ENCODE data around the gene NID1.

DNA sequence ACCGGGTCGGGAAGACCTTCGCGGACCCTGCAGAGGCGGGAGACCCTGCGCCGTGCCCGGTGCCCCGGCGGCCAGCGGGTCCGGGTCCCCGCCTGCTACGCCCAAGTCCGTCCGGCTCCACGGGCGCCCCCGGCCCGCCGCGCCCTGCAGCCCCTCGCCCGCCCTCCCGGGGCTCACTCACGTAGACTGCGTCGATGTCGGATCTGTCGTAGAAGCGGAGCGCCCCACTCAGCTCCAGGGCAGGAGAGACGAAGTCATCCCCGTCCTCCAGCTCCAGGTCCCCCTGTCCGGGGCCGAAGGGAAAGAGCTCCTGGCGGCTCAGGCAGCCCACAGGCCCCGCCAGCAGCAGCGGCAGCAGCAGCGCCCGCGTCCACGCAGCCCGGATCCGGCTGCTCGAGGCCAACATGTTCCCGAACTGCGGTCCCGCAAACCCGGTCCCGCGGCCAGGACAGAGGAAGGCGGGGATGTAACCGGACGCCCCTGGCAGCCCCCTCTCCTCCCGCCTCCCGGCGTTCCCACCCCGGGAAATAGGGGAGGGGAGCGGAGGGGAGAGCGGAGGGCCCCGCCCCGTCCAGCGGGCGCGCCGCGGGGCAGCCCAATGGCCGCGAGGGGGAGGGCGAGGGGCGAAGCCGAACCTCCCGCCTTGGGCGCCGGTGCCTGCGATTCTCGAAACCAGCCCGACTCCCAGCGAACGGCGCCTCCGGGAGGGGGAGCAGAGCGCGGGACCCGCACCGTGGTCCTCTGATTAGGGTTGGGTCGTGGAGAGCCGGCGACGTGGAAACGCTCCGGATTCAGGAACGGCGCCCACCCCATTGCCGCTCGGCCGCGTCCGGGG, at the start of gene NID1:
- TF ChIP-seq CTCF (IDR thresholded peaks at IDR 0.05; ENCODE audit: insufficient read depth, low read depth, low read length), result no peak
- TF ChIP-seq EZH2 (IDR thresholded peaks at IDR 0.05; ENCODE audit: insufficient read depth, low read length), result no peak

Measured in astrocyte (in vitro differentiated cells and primary cell).